HG03521 (cell line): ENCODE data around the gene CD58.

Source experiments
- ATAC-seq: cut with Tn5 transposase; IDR thresholded peaks from one replicate; pipeline ENCODE4 v1.9.1; 2021; ENCODE audit warnings: mild to moderate bottlenecking, moderate library complexity; ENCODE audit not compliant: unreplicated experiment

The CD58 gene

GRCh38 chr1:116511459-116512019 lies 59.3 kb downstream of the CD58 start:
- ATAC-seq, result no peak

- no peak for ATAC-seq
These were observed 60.5 kb downstream of the CD58 start for GRCh38 chr1:116510361-116510760.

- ATAC-seq, result no peak
These were observed 61.5 kb downstream of the CD58 start for GRCh38 chr1:116508984-116509980.

GRCh38 chr1:116508085-116508983 lies 62.5 kb downstream of the CD58 start:
- no peak for ATAC-seq

- no peak for ATAC-seq
These were observed 63.2 kb downstream of the CD58 start for GRCh38 chr1:116507631-116508030.

- ATAC-seq, result no peak
These were observed 64.5 kb downstream of the CD58 start for GRCh38 chr1:116506132-116507004.

- peak; percentile 92 for ATAC-seq
These were observed 66.3 kb downstream of the CD58 start for GRCh38 chr1:116504308-116505156.

GRCh38 chr1:116503546-116504307 lies 67.1 kb downstream of the CD58 start:
- ATAC-seq, result no peak

- ATAC-seq, result no peak
These were observed 68.0 kb downstream of the CD58 start for GRCh38 chr1:116502671-116503314.

GRCh38 chr1:116501870-116502244 lies 69.0 kb downstream of the CD58 start:
- no peak for ATAC-seq

- no peak for ATAC-seq
These were observed 69.5 kb downstream of the CD58 start for GRCh38 chr1:116501125-116501869.

GRCh38 chr1:116498789-116499628 lies 71.8 kb downstream of the CD58 start:
- peak; percentile 67 for ATAC-seq

GRCh38 chr1:116497656-116498055 lies 73.2 kb downstream of the CD58 start:
- no peak for ATAC-seq

- ATAC-seq, result no peak
These were observed 73.9 kb downstream of the CD58 start for GRCh38 chr1:116496898-116497297.

- ATAC-seq, result no peak
These were observed 74.4 kb downstream of the CD58 start for GRCh38 chr1:116496380-116496779.

GRCh38 chr1:116495535-116495934 lies 75.3 kb downstream of the CD58 start:
- no peak for ATAC-seq

- no peak for ATAC-seq
These were observed 76.1 kb downstream of the CD58 start for GRCh38 chr1:116494745-116495144.
